Mesothelial cell of epicardium (in vitro differentiated cells): ENCODE measurements around the gene KRTAP10-4. TPM values are rescaled to one million over a fixed set of nuclear protein-coding genes. Genes with fewer than 3 reads are reported as not detected.
"Not testable (repeated sequence)": the region's sequence is repeated elsewhere in the genome, so short reads cannot be mapped to it uniquely, and the experiment has no call there.

Experiments
- DNase-seq, 2 experiments: peaks; one replicate each; pipeline ENCODE4 v3.0.0; 2021; ENCODE audit warnings: low spot score in 2 of 2; ENCODE audit not compliant: unreplicated experiment in 2 of 2
- H3K27ac Mint-ChIP-seq: 2 replicates; pipeline ENCODE4 v1.8.0; 2021; ENCODE audit warnings: mixed read lengths
- H3K27me3 Mint-ChIP-seq: 2 replicates; pipeline ENCODE4 v1.8.0; 2021; ENCODE audit warnings: low read depth, mixed read lengths
- H3K36me3 Mint-ChIP-seq: 2 replicates; pipeline ENCODE4 v1.8.0; 2021; ENCODE audit warnings: mixed read lengths
- H3K4me1 Mint-ChIP-seq: 2 replicates; pipeline ENCODE4 v1.8.0; 2021; ENCODE audit warnings: mixed read lengths
- H3K4me3 Mint-ChIP-seq: 2 replicates; pipeline ENCODE4 v1.8.0; 2021; ENCODE audit warnings: mild to moderate bottlenecking, moderate library complexity, mixed read lengths
- H3K9me3 Mint-ChIP-seq: 2 replicates; pipeline ENCODE4 v1.8.0; 2021; ENCODE audit warnings: mixed read lengths
- total RNA-seq: library from RNA; stranded (reverse); gene quantifications from 3 replicates; pipeline ENCODE4 v1.2.1, GENCODE V29; 2021
- TF ChIP-seq, protein P1 (sequence below): fragments of 200-600 bp; sonication (generic); IDR thresholded peaks from one replicate; pipeline ENCODE4 v1.5.0; 2021; ENCODE audit warnings: antibody characterized with exemption; ENCODE audit not compliant: unreplicated experiment

The KRTAP10-4 gene
- total RNA-seq, 1 donor from 2014 or later = not detected

DNA sequence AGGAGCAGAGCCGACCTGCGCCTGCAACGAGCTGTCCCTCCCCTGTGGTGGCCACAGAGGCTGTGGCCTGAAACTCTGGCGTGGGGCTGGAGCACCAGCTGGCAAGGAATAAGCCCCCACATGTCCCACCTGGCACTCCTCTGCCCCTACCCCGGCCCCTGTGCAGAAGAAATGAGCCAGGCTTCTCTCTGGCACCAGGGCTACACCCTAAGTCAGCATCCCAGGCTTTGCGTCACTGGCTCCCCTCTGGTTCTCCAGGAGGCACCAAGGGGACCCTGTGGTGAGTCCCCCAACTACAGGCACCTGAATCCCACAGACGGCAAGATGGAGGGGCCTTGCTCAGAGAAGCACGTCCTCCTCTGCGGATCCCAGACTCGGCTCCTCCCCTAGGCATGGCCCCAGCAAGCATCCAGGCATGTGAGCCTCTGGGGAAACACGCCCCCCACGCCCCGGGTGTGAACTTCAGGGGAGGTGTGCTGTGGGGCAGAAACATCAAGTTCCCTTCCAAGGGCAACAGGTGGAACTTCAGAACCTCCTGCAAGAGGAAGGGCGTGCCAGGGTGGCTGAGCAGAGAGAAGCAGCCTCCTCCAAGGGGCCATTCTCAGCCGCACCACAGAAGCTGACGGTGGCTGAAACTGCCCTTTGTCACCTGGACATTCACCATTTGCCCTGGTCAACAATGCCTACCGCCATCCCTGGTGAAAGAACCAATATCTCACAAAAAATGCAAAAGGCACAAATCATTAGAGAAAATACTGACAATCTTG is 29.8 kb downstream of the KRTAP10-4 start:
- no peaks in the 10 kb centered on the region for H3K4me1 Mint-ChIP-seq
- DNase-seq = peak in 1 of 2 experiments; percentile 25

DNA sequence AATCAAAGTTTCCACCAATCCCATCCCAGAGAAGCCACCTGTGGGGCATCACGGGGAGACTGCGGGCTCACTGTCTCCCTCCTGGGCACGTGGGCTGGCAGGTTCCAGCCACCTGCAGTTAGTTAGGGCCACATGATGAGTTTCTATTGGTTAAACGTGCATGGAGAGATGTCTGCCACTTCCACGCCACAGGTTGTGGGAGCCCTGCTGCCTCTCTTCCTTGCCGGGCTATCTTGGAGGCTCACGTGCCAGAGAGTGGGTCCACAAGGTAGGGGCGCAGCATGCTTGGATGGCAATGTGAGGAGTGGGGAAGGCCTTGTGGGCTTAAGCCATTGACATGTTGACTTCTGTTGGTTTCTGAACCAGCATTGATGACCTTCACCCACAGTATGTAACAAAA is 30.4 kb downstream of the KRTAP10-4 start:
- Mint-ChIP-seq H3K36me3 (no peaks in the 10 kb centered on the region), H3K27ac (no peak overlapping the region), H3K4me1 (no peaks in the 10 kb centered on the region), H3K4me3 (no peak overlapping the region), H3K27me3 (peaks cover 20% of the 10 kb centered on the region), H3K9me3 (peaks cover 20% of the 10 kb centered on the region)
- TF ChIP-seq, protein P1, sequence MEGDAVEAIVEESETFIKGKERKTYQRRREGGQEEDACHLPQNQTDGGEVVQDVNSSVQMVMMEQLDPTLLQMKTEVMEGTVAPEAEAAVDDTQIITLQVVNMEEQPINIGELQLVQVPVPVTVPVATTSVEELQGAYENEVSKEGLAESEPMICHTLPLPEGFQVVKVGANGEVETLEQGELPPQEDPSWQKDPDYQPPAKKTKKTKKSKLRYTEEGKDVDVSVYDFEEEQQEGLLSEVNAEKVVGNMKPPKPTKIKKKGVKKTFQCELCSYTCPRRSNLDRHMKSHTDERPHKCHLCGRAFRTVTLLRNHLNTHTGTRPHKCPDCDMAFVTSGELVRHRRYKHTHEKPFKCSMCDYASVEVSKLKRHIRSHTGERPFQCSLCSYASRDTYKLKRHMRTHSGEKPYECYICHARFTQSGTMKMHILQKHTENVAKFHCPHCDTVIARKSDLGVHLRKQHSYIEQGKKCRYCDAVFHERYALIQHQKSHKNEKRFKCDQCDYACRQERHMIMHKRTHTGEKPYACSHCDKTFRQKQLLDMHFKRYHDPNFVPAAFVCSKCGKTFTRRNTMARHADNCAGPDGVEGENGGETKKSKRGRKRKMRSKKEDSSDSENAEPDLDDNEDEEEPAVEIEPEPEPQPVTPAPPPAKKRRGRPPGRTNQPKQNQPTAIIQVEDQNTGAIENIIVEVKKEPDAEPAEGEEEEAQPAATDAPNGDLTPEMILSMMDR = no peak
- DNase-seq = peak in 1 of 2 experiments; percentile 31

More for the DNA sequence above, 29.8 kb downstream of the KRTAP10-4 start:
- H3K27ac Mint-ChIP-seq = no peak overlapping the region
- H3K9me3 Mint-ChIP-seq = peaks cover 24% of the 10 kb centered on the region
- H3K36me3 Mint-ChIP-seq = peaks cover 3% of the 10 kb centered on the region
- H3K4me3 Mint-ChIP-seq = no peak overlapping the region
- peaks cover 20% of the 10 kb centered on the region for H3K27me3 Mint-ChIP-seq
- TF ChIP-seq, protein P1 = no peak

GRCh38 chr21:44606495-44606894 is 33.0 kb downstream of the KRTAP10-4 start:
- no peaks in the 10 kb centered on the region for H3K36me3 Mint-ChIP-seq
- H3K9me3 Mint-ChIP-seq = peaks cover 39% of the 10 kb centered on the region
- peaks cover 20% of the 10 kb centered on the region for H3K27me3 Mint-ChIP-seq

GRCh38 chr21:44609193-44609592 is 35.7 kb downstream of the KRTAP10-4 start:
- no peak overlapping the region for H3K27ac Mint-ChIP-seq
- H3K36me3 Mint-ChIP-seq = no peaks in the 10 kb centered on the region
- H3K27me3 Mint-ChIP-seq = peaks cover 13% of the 10 kb centered on the region
- no peak overlapping the region for H3K4me3 Mint-ChIP-seq
- peaks cover 40% of the 10 kb centered on the region for H3K9me3 Mint-ChIP-seq
- no peaks in the 10 kb centered on the region for H3K4me1 Mint-ChIP-seq
- no peak for DNase-seq
- TF ChIP-seq, protein P1 = no peak

More at GRCh38 chr21:44606495-44606894, 33.0 kb downstream of the KRTAP10-4 start:
- H3K4me1 Mint-ChIP-seq = no peaks in the 10 kb centered on the region
- no peak overlapping the region for H3K4me3 Mint-ChIP-seq
- TF ChIP-seq, protein P1 = no peak
- no peak overlapping the region for H3K27ac Mint-ChIP-seq
- DNase-seq = no peak

DNA sequence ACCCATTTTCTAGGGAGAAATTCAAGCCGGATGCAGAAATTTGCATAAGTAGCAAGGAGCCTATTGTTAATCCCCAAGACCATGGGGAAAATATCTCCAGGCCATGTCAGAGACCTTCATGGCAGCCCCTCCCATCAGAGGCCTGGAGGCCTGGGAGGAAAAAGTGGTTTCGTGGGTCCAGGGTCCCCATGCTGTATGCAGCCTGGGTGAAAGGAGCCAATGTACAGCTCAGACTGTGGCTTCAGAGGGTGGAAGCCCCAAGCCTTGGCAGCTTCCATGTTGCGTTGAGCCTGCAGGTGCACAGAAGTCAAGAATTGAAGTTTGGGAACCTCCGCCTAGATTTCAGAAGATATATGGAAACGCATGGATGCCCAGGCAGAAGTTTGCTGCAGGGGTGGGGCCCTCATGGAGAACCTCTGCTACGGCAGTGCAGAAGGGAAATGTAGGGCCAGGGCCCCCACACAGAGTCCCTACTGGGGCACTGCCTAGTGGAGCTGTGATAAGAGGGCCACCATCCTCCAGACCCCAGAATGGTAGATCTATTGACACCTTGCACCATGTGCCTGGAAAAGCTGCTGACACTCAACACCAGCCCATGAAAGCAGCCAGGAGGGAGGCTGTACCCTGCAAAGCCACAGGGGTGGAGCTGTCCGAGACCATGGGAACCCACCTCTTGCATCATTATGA is 36.8 kb downstream of the KRTAP10-4 start:
- peaks cover 31% of the 10 kb centered on the region for H3K9me3 Mint-ChIP-seq
- not testable (repeated sequence) for H3K27ac Mint-ChIP-seq, H3K27me3 Mint-ChIP-seq, H3K36me3 Mint-ChIP-seq, H3K4me1 Mint-ChIP-seq, DNase-seq, H3K4me3 Mint-ChIP-seq

- Mint-ChIP-seq H3K36me3 (no peaks in the 10 kb centered on the region), H3K27ac (no peak overlapping the region), H3K4me3 (no peak overlapping the region), H3K9me3 (peaks cover 23% of the 10 kb centered on the region), H3K27me3 (peaks cover 2% of the 10 kb centered on the region), H3K4me1 (no peaks in the 10 kb centered on the region)
- DNase-seq = no peak
- TF ChIP-seq, protein P1 = no peak
Observed at GRCh38 chr21:44611551-44611950, 38.0 kb downstream of the KRTAP10-4 start.
